Measurements from ENCODE around the gene FOXQ1. TPM values are rescaled to one million over a fixed set of nuclear protein-coding genes. Genes with fewer than 3 reads are reported as not detected.

The FOXQ1 gene
- total and polyA plus RNA-seq, 2 of the 13 experiments (the other 11 are each of a cell fraction or from before 2014, with no cell fraction given): 35.2 to 39.8 TPM

GRCh38 chr6:1285956-1286355, 25.9 kb upstream of the FOXQ1 start:
- BruUV-seq (replicated peaks): no TSS peak
- H3K27ac ChIP-seq (ENCODE audit: extremely low read length, insufficient read depth, low read length): no peak overlapping the region
- DNase-seq (ENCODE audit: low spot score): no peak
- H2AFZ ChIP-seq (ENCODE audit: low read length): no peak overlapping the region
- no peak overlapping the region for H3K9ac ChIP-seq (ENCODE audit: insufficient read depth, low read depth, low read length)
- H3K4me1 ChIP-seq (ENCODE audit: insufficient read depth, low read length): peaks cover 29% of the 10 kb centered on the region
- ChIA-PET CTCF (ENCODE audit: low intra/inter-chr PET ratio, low total read pairs) (no interaction called here), POLR2A (interaction anchor here (1.1 to 2.0 kb wide), 3 partner anchors 17 to 26 kb away, joined by 3 to 9 read pairs (median 8); partner anchors contain the start of gene FOXQ1)
- no peak for TF ChIP-seq NPAS2 (CRISPR knock-in tag; IDR thresholded peaks at IDR 0.05; ENCODE audit: borderline replicate concordance)
- no peak for TF ChIP-seq GTF2F1 (IDR thresholded peaks at IDR 0.05; ENCODE audit: low read length)
- no peak for TF ChIP-seq ZNF609 (CRISPR knock-in tag; IDR thresholded peaks at IDR 0.05; ENCODE audit: borderline replicate concordance)
- no peak for TF ChIP-seq PRPF4 (IDR thresholded peaks at IDR 0.05; ENCODE audit: low read depth, low read length, poor library complexity, severe bottlenecking)
- no peak for TF ChIP-seq ZNF451 (CRISPR knock-in tag; IDR thresholded peaks at IDR 0.05)
- no peak for TF ChIP-seq ZNF253 (CRISPR knock-in tag; IDR thresholded peaks at IDR 0.05; ENCODE audit: borderline replicate concordance)
- no peak for TF ChIP-seq DBP (CRISPR knock-in tag; IDR thresholded peaks at IDR 0.05; ENCODE audit: not compliant biosample characterization)
- no peak for TF ChIP-seq THAP9 (CRISPR knock-in tag; IDR thresholded peaks at IDR 0.05; ENCODE audit: borderline replicate concordance)
- no peaks in the 10 kb centered on the region for H3K27me3 ChIP-seq (ENCODE audit: control insufficient read depth in 1 of 2, insufficient read depth in 2 of 2, low read length in 2 of 2)
- no peaks in the 10 kb centered on the region for H3K9me3 ChIP-seq (ENCODE audit: low read length)
- no peaks in the 10 kb centered on the region for H4K20me1 ChIP-seq (ENCODE audit: insufficient read depth, low read length)
- in situ Hi-C loops (cut with HindIII; ENCODE audit: extremely low pct_ligation_motif_present, low pct_unique_long_range_greater_than_20kb): no loop called here
- WGBS (ENCODE audit: low lambda C conversion rate): 70% methylated on average over 4 of the region's 4 CpGs
- intact Hi-C loops (cut with micrococcal nuclease; ENCODE audit: unreplicated experiment): no loop called here
- H3K4me2 ChIP-seq (ENCODE audit: low read depth, low read length): no peak overlapping the region
- H3K36me3 ChIP-seq (replicated peaks in 1 of 2; ENCODE audit: control insufficient read depth in 1 of 2, insufficient read depth in 2 of 2, low read length in 2 of 2): no peaks in the 10 kb centered on the region
- no peak; the same call in 2 of the 3 replicates for ATAC-seq
- no peak overlapping the region for H3K4me3 ChIP-seq (replicated peaks in 1 of 3; ENCODE audit: insufficient read depth in 1 of 3, low read depth in 2 of 3, low read length in 3 of 3)
- no peaks in the 10 kb centered on the region for H3K79me2 ChIP-seq (ENCODE audit: insufficient read depth, low read length)
- FAIRE-seq: no peak
